ENCODE data around the gene MIS18A.

GRCh38 chr21:32278103-32278502, 746 bp downstream of the MIS18A start:
- TF ChIP-seq, protein P1, sequence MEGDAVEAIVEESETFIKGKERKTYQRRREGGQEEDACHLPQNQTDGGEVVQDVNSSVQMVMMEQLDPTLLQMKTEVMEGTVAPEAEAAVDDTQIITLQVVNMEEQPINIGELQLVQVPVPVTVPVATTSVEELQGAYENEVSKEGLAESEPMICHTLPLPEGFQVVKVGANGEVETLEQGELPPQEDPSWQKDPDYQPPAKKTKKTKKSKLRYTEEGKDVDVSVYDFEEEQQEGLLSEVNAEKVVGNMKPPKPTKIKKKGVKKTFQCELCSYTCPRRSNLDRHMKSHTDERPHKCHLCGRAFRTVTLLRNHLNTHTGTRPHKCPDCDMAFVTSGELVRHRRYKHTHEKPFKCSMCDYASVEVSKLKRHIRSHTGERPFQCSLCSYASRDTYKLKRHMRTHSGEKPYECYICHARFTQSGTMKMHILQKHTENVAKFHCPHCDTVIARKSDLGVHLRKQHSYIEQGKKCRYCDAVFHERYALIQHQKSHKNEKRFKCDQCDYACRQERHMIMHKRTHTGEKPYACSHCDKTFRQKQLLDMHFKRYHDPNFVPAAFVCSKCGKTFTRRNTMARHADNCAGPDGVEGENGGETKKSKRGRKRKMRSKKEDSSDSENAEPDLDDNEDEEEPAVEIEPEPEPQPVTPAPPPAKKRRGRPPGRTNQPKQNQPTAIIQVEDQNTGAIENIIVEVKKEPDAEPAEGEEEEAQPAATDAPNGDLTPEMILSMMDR (IDR thresholded peaks at IDR 0.05; ENCODE audit: poor library complexity, severe bottlenecking), result no peak
- no peak for TF ChIP-seq MXI1 (conservative IDR thresholded peaks at IDR 0.05; ENCODE audit: poor library complexity, severe bottlenecking)
- TF ChIP-seq EZH2 (IDR thresholded peaks at IDR 0.05; ENCODE audit: borderline replicate concordance, insufficient read depth, low read length, poor library complexity, severe bottlenecking), result no peak
- no peak for TF ChIP-seq POLR2AphosphoS5 (IDR thresholded peaks at IDR 0.05)
- TF ChIP-seq EP300 (conservative IDR thresholded peaks at IDR 0.05; ENCODE audit: poor library complexity, severe bottlenecking), result no peak

Data from neural cell (in vitro differentiated cells).